Nephron (organoid): Measurements from ENCODE around the gene DPH5.
"Not testable (repeated sequence)": the region's sequence is repeated elsewhere in the genome, so short reads cannot be mapped to it uniquely, and the experiment has no call there.

Experiments
- H3K27ac Mint-ChIP-seq, 3 experiments: 2 replicates each; pipeline ENCODE4 v1.8.0; 2020; ENCODE audit warnings: mixed read lengths in 3 of 3, mild to moderate bottlenecking in 2 of 3, moderate library complexity in 1 of 3
- H3K27me3 Mint-ChIP-seq: 2 replicates; pipeline ENCODE4 v1.8.0; 2021; ENCODE audit warnings: low read depth, mild to moderate bottlenecking, moderate library complexity, mixed read lengths
- H3K36me3 Mint-ChIP-seq: 2 replicates; pipeline ENCODE4 v1.8.0; 2020; ENCODE audit warnings: low read depth, mixed read lengths
- H3K4me1 Mint-ChIP-seq: 2 replicates; pipeline ENCODE4 v1.8.0; 2020; ENCODE audit warnings: mixed read lengths
- H3K4me3 Mint-ChIP-seq, 3 experiments: 2 replicates each; pipeline ENCODE4 v1.8.0; 2020; ENCODE audit warnings: mild to moderate bottlenecking in 3 of 3, mixed read lengths in 3 of 3, moderate library complexity in 2 of 3
- H3K9me3 Mint-ChIP-seq: 2 replicates; pipeline ENCODE4 v1.8.0; 2020; ENCODE audit warnings: mixed read lengths
- CTCF ChIP-seq, 3 experiments: fragments of 200-600 bp; sonication (generic); IDR thresholded peaks; one replicate each; pipeline ENCODE4 v1.5.0; 2021; ENCODE audit warnings: antibody characterized with exemption in 3 of 3; ENCODE audit not compliant: unreplicated experiment in 3 of 3

Gene DPH5

GRCh38 chr1:100959502-100960060 lies 66.0 kb downstream of the DPH5 start:
- H3K36me3 Mint-ChIP-seq, result peaks cover 13% of the 10 kb centered on the region
- no peak overlapping the region for H3K4me3 Mint-ChIP-seq
- H3K27me3 Mint-ChIP-seq, result no peaks in the 10 kb centered on the region
- no peak overlapping the region for H3K27ac Mint-ChIP-seq
- no peaks in the 10 kb centered on the region for H3K9me3 Mint-ChIP-seq
- peaks cover 4% of the 10 kb centered on the region for H3K4me1 Mint-ChIP-seq
- TF ChIP-seq CTCF (IDR thresholded peaks at IDR 0.05; ENCODE audit: unreplicated experiment in 3 of 3), result no peak

GRCh38 chr1:100955322-100955721 lies 70.3 kb downstream of the DPH5 start:
- Mint-ChIP-seq H3K36me3 (peaks cover 23% of the 10 kb centered on the region), H3K27me3 (no peaks in the 10 kb centered on the region), H3K9me3 (no peaks in the 10 kb centered on the region), H3K27ac (peak overlapping the region; percentile 52 to 70 (median 59)), H3K4me1 (peaks cover 13% of the 10 kb centered on the region), H3K4me3 (no peak overlapping the region)
- TF ChIP-seq CTCF (IDR thresholded peaks at IDR 0.05; ENCODE audit: unreplicated experiment in 3 of 3), result no peak

GRCh38 chr1:100953960-100954730 lies 71.4 kb downstream of the DPH5 start:
- H3K9me3 Mint-ChIP-seq, result no peaks in the 10 kb centered on the region
- H3K4me3 Mint-ChIP-seq, result no peak overlapping the region
- H3K4me1 Mint-ChIP-seq, result peaks cover 13% of the 10 kb centered on the region
- no peaks in the 10 kb centered on the region for H3K27me3 Mint-ChIP-seq
- peaks cover 24% of the 10 kb centered on the region for H3K36me3 Mint-ChIP-seq
- no peak for TF ChIP-seq CTCF (IDR thresholded peaks at IDR 0.05; ENCODE audit: unreplicated experiment in 3 of 3)
- no peak overlapping the region for H3K27ac Mint-ChIP-seq

GRCh38 chr1:100952970-100953369 lies 72.6 kb downstream of the DPH5 start:
- Mint-ChIP-seq H3K36me3 (peaks cover 36% of the 10 kb centered on the region), H3K27ac (peak overlapping the region in 2 of 3 experiments; percentile 38 to 62), H3K4me1 (peaks cover 13% of the 10 kb centered on the region)
- H3K4me3 Mint-ChIP-seq, H3K9me3 Mint-ChIP-seq, H3K27me3 Mint-ChIP-seq: not testable (repeated sequence)

GRCh38 chr1:100952104-100952745 lies 73.4 kb downstream of the DPH5 start:
- TF ChIP-seq CTCF (IDR thresholded peaks at IDR 0.05; ENCODE audit: unreplicated experiment in 3 of 3), result no peak
- Mint-ChIP-seq H3K27me3 (no peaks in the 10 kb centered on the region), H3K4me1 (peaks cover 13% of the 10 kb centered on the region), H3K36me3 (peaks cover 43% of the 10 kb centered on the region), H3K27ac (no peak overlapping the region), H3K4me3 (no peak overlapping the region), H3K9me3 (peaks cover 17% of the 10 kb centered on the region)

GRCh38 chr1:100950781-100951180 lies 74.8 kb downstream of the DPH5 start:
- Mint-ChIP-seq H3K27me3 (no peaks in the 10 kb centered on the region), H3K4me3 (no peak overlapping the region), H3K27ac (peak overlapping the region; percentile 45 to 83 (median 75)), H3K9me3 (peaks cover 24% of the 10 kb centered on the region), H3K4me1 (peaks cover 13% of the 10 kb centered on the region), H3K36me3 (peaks cover 57% of the 10 kb centered on the region)
- TF ChIP-seq CTCF (IDR thresholded peaks at IDR 0.05; ENCODE audit: unreplicated experiment in 3 of 3), result no peak
